ENCODE results near the gene CEP112.
"Not testable (repeated sequence)": the region's sequence is repeated elsewhere in the genome, so short reads cannot be mapped to it uniquely, and the experiment has no call there.

The CEP112 gene

GRCh38 chr17:66210208-66210574, 18.3 kb upstream of the CEP112 start:
- DNase-seq (ENCODE audit: low read depth), result no peak

- DNase-seq (ENCODE audit: low read depth), result no peak
These were observed 16.0 kb upstream of the CEP112 start for GRCh38 chr17:66207936-66208335.

- DNase-seq (ENCODE audit: low read depth), result no peak
These were observed 11.5 kb upstream of the CEP112 start for GRCh38 chr17:66203274-66204015.

- DNase-seq (ENCODE audit: low read depth), result peak; percentile 15
These were observed 8.8 kb upstream of the CEP112 start for GRCh38 chr17:66200685-66201092.

- no peak for DNase-seq (ENCODE audit: low read depth)
These were observed 6.3 kb upstream of the CEP112 start for GRCh38 chr17:66198242-66198641.

- DNase-seq (ENCODE audit: low read depth), result no peak
These were observed 400 bp upstream of the CEP112 start for GRCh38 chr17:66192378-66192687.

GRCh38 chr17:66190738-66191592, 968 bp downstream of the CEP112 start:
- DNase-seq (ENCODE audit: low read depth), result no peak

GRCh38 chr17:66187718-66188117, 4.2 kb downstream of the CEP112 start:
- DNase-seq (ENCODE audit: low read depth), result no peak

- DNase-seq (ENCODE audit: low read depth), result no peak
These were observed 6.1 kb downstream of the CEP112 start for GRCh38 chr17:66185862-66186261.

GRCh38 chr17:66184392-66184791, 7.5 kb downstream of the CEP112 start:
- DNase-seq (ENCODE audit: low read depth), result no peak

GRCh38 chr17:66183529-66183928, 8.4 kb downstream of the CEP112 start:
- no peak for DNase-seq (ENCODE audit: low read depth)

GRCh38 chr17:66178642-66179041, 13.3 kb downstream of the CEP112 start:
- DNase-seq (ENCODE audit: low read depth), result no peak

- DNase-seq (ENCODE audit: low read depth), result no peak
These were observed 14.9 kb downstream of the CEP112 start for GRCh38 chr17:66177048-66177447.

GRCh38 chr17:66175892-66176291, 16.0 kb downstream of the CEP112 start:
- DNase-seq (ENCODE audit: low read depth), result no peak

GRCh38 chr17:66172691-66173223, 19.2 kb downstream of the CEP112 start:
- DNase-seq (ENCODE audit: low read depth), result no peak

- no peak for DNase-seq (ENCODE audit: low read depth)
These were observed 19.8 kb downstream of the CEP112 start for GRCh38 chr17:66172144-66172543.

GRCh38 chr17:66171692-66172091, 20.2 kb downstream of the CEP112 start:
- DNase-seq (ENCODE audit: low read depth), result no peak

- DNase-seq (ENCODE audit: low read depth), result no peak
These were observed 20.8 kb downstream of the CEP112 start for GRCh38 chr17:66171172-66171571.

GRCh38 chr17:66169839-66170238, 22.1 kb downstream of the CEP112 start:
- no peak for DNase-seq (ENCODE audit: low read depth)

- no peak for DNase-seq (ENCODE audit: low read depth)
These were observed 24.6 kb downstream of the CEP112 start for GRCh38 chr17:66167189-66167815.

- no peak for DNase-seq (ENCODE audit: low read depth)
These were observed 26.3 kb downstream of the CEP112 start for GRCh38 chr17:66165537-66166123.

- not testable (repeated sequence) for DNase-seq (ENCODE audit: low read depth)
These were observed 36.9 kb downstream of the CEP112 start for GRCh38 chr17:66155055-66155454.
